Measurements from ENCODE around the gene PAX2. TPM values are rescaled to one million over a fixed set of nuclear protein-coding genes. Genes with fewer than 3 reads are reported as not detected.

Gene PAX2
- total RNA-seq, 1 donor from 2014 or later = not detected

DNA sequence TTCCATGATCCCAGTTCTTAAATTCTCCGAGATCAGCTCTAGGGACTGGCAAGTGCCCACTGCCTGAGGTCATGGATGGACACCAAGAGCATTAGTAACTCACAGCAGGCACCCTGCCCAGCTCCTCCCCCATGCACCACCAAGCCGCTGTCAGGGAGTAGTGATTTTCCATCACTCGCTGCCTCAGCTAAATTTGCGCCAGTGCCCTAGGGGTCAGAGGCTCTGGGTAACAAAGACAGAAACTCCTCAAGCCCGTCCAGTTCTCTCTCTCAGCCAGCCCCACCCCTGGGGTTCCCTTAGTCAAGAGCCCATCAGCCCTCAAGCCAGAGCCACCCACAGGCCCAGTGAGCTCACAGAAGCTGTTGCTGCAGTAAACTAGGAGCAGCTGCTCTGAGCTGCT, 30.0 kb downstream of the PAX2 start:
- peaks cover 0 to 6% (median 0%) of the 10 kb centered on the region in 3 donors for H3K9me3 ChIP-seq (ENCODE audit: control insufficient read depth in 3 of 3, low read length in 3 of 3)
- H3K36me3 ChIP-seq (ENCODE audit: control insufficient read depth in 3 of 3, insufficient read depth in 3 of 3, low read length in 3 of 3) = no peaks in the 10 kb centered on the region
- H3K27ac ChIP-seq (ENCODE audit: low read depth, low read length) = no peak overlapping the region
- H3K9ac ChIP-seq (ENCODE audit: low read depth in 1 of 3, low read length in 3 of 3) = no peak overlapping the region
- H3K4me3 ChIP-seq (ENCODE audit: low read length in 3 of 3) = no peak overlapping the region
- H3K4me1 ChIP-seq (ENCODE audit: control insufficient read depth in 3 of 3, insufficient read depth in 3 of 3, low read length in 3 of 3) = no peaks in the 10 kb centered on the region
- peaks cover 24 to 30% (median 29%) of the 10 kb centered on the region in 3 donors for H3K27me3 ChIP-seq (ENCODE audit: control insufficient read depth in 3 of 3, insufficient read depth in 3 of 3, low read length in 3 of 3)

DNA sequence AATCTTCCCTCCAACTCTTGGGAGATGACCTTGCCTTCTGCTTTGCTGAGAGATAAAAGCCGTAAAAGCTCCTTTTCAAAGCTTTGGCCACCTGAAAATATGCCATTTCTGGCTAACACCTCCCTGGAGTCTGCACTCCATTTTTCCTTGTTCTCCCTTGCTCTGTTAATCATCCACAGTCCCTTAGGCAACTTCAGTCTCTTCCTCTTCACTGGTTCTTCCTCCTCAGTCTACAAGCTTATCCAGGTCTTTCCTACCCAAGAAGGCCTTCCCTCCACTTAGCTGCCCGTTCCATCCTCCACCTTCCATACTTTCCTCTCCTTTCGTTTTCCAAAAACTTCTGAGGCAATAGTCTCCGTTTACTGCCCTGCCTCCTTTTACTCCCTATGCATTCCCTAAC, 30.5 kb downstream of the PAX2 start:
- peaks cover 0 to 6% (median 0%) of the 10 kb centered on the region in 3 donors for H3K9me3 ChIP-seq (ENCODE audit: control insufficient read depth in 3 of 3, low read length in 3 of 3)
- no peak overlapping the region for H3K27ac ChIP-seq (ENCODE audit: low read depth, low read length)
- no peaks in the 10 kb centered on the region for H3K4me1 ChIP-seq (ENCODE audit: control insufficient read depth in 3 of 3, insufficient read depth in 3 of 3, low read length in 3 of 3)
- no peaks in the 10 kb centered on the region for H3K36me3 ChIP-seq (ENCODE audit: control insufficient read depth in 3 of 3, insufficient read depth in 3 of 3, low read length in 3 of 3)
- H3K9ac ChIP-seq (ENCODE audit: low read depth in 1 of 3, low read length in 3 of 3) = no peak overlapping the region
- H3K27me3 ChIP-seq (ENCODE audit: control insufficient read depth in 3 of 3, insufficient read depth in 3 of 3, low read length in 3 of 3) = peaks cover 24 to 32% (median 32%) of the 10 kb centered on the region in 3 donors
- H3K4me3 ChIP-seq (ENCODE audit: low read length in 3 of 3) = no peak overlapping the region

DNA sequence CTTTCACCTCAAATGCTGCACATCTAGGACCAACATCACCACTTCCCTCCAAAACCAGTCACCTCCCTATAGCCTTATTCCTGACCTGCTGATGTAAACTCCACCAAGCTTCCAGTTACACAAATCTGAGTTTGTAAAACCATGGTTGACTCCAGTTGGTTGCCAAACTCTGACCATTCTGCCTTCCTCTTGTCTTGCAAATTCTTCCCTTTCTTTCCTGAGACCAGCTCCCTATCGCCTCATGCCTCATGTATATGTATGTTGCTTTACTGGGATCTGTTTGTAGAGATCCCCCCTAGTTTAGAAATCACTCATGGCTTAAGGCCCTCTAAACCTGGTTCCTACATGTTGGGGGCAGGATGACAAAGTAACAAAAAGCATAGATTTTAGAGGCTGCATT, 31.3 kb downstream of the PAX2 start:
- Histone ChIP-seq H3K9me3 (ENCODE audit: control insufficient read depth in 3 of 3, low read length in 3 of 3) (peaks cover 0 to 6% (median 0%) of the 10 kb centered on the region in 3 donors), H3K4me1 (ENCODE audit: control insufficient read depth in 3 of 3, insufficient read depth in 3 of 3, low read length in 3 of 3) (no peaks in the 10 kb centered on the region), H3K27me3 (ENCODE audit: control insufficient read depth in 3 of 3, insufficient read depth in 3 of 3, low read length in 3 of 3) (peaks cover 28 to 38% (median 37%) of the 10 kb centered on the region in 3 donors), H3K27ac (ENCODE audit: low read depth, low read length) (no peak overlapping the region), H3K4me3 (ENCODE audit: low read length in 3 of 3) (no peak overlapping the region), H3K36me3 (ENCODE audit: control insufficient read depth in 3 of 3, insufficient read depth in 3 of 3, low read length in 3 of 3) (no peaks in the 10 kb centered on the region), H3K9ac (ENCODE audit: low read depth in 1 of 3, low read length in 3 of 3) (no peak overlapping the region)

DNA sequence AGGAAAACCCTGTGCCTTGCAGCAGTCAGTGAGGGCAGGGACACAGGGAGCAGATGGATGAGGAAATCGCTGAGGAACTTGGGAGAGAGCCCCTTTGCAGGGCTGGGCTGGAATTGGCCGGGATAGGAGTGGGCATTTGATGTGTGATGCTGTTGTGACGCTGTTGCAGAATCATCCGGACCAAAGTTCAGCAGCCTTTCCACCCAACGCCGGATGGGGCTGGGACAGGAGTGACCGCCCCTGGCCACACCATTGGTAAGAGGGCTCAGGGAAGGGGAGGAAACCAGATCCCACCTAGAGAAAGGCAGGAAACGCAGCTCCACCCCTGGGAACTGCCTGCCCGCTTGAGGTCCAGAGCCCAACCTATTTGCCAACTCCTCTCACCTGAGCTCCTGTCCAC, 33.9 kb downstream of the PAX2 start:
- H3K36me3 ChIP-seq (ENCODE audit: control insufficient read depth in 3 of 3, insufficient read depth in 3 of 3, low read length in 3 of 3) = no peaks in the 10 kb centered on the region
- H3K9me3 ChIP-seq (ENCODE audit: control insufficient read depth in 3 of 3, low read length in 3 of 3) = peaks cover 0 to 6% (median 0%) of the 10 kb centered on the region in 3 donors
- no peak overlapping the region for H3K9ac ChIP-seq (ENCODE audit: low read depth in 1 of 3, low read length in 3 of 3)
- no peak overlapping the region for H3K4me3 ChIP-seq (ENCODE audit: low read length in 3 of 3)
- H3K4me1 ChIP-seq (ENCODE audit: control insufficient read depth in 3 of 3, insufficient read depth in 3 of 3, low read length in 3 of 3) = no peaks in the 10 kb centered on the region
- peaks cover 28 to 36% (median 35%) of the 10 kb centered on the region in 3 donors for H3K27me3 ChIP-seq (ENCODE audit: control insufficient read depth in 3 of 3, insufficient read depth in 3 of 3, low read length in 3 of 3)
- no peak overlapping the region for H3K27ac ChIP-seq (ENCODE audit: low read depth, low read length)

DNA sequence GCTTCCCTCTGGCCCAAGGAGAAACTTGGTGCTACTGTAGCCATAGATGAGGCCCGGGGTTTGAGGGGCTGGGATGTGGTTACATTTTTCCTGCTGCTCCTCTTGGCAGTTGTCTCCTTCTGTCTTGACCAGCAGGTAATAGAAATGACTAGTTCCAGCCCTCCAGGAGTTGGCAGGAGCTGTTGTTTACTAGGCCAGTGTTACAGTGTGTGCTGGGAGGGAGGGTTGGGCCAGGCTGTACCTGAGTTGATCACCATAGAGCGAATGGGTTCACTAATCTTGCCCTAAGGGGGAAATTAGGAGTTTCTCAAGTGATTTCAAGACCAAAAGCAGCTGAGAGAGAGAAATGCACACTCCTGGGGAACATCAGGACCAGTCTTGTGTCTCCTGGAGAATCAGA, 34.9 kb downstream of the PAX2 start:
- H3K9ac ChIP-seq (ENCODE audit: low read depth in 1 of 3, low read length in 3 of 3) = no peak overlapping the region
- no peak overlapping the region for H3K27ac ChIP-seq (ENCODE audit: low read depth, low read length)
- peaks cover 28 to 36% (median 35%) of the 10 kb centered on the region in 3 donors for H3K27me3 ChIP-seq (ENCODE audit: control insufficient read depth in 3 of 3, insufficient read depth in 3 of 3, low read length in 3 of 3)
- no peaks in the 10 kb centered on the region for H3K4me1 ChIP-seq (ENCODE audit: control insufficient read depth in 3 of 3, insufficient read depth in 3 of 3, low read length in 3 of 3)
- H3K36me3 ChIP-seq (ENCODE audit: control insufficient read depth in 3 of 3, insufficient read depth in 3 of 3, low read length in 3 of 3) = no peaks in the 10 kb centered on the region
- peaks cover 0 to 6% (median 0%) of the 10 kb centered on the region in 3 donors for H3K9me3 ChIP-seq (ENCODE audit: control insufficient read depth in 3 of 3, low read length in 3 of 3)
- no peak overlapping the region for H3K4me3 ChIP-seq (ENCODE audit: low read length in 3 of 3)

DNA sequence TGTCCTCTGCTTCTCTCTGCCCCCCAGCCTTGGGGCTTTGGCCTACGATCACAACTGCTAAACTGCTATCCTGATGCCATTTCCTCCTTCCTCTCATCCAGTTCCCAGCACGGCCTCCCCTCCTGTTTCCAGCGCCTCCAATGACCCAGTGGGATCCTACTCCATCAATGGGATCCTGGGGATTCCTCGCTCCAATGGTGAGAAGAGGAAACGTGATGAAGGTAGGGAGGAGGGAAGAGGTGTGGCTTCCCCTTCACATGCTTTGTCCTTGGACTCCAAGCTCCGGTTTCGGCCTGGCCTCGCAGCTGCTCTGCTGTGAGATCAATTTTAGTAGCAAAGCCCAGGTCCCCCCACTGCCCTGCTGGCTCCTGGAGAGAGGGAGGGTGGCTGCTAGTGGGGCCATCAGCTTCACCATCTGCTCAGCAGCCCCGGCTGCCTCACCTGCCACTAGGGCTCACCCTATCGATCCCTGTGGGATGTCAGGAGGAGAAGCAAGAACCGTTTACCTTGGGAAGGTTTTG, 35.8 kb downstream of the PAX2 start:
- Histone ChIP-seq H3K9ac (ENCODE audit: low read depth in 1 of 3, low read length in 3 of 3) (no peak overlapping the region), H3K27me3 (ENCODE audit: control insufficient read depth in 3 of 3, insufficient read depth in 3 of 3, low read length in 3 of 3) (peaks cover 28 to 41% (median 36%) of the 10 kb centered on the region in 3 donors), H3K36me3 (ENCODE audit: control insufficient read depth in 3 of 3, insufficient read depth in 3 of 3, low read length in 3 of 3) (no peaks in the 10 kb centered on the region), H3K4me3 (ENCODE audit: low read length in 3 of 3) (no peak overlapping the region), H3K27ac (ENCODE audit: low read depth, low read length) (no peak overlapping the region), H3K4me1 (ENCODE audit: control insufficient read depth in 3 of 3, insufficient read depth in 3 of 3, low read length in 3 of 3) (no peaks in the 10 kb centered on the region), H3K9me3 (ENCODE audit: control insufficient read depth in 3 of 3, low read length in 3 of 3) (peaks cover 0 to 6% (median 0%) of the 10 kb centered on the region in 3 donors)

DNA sequence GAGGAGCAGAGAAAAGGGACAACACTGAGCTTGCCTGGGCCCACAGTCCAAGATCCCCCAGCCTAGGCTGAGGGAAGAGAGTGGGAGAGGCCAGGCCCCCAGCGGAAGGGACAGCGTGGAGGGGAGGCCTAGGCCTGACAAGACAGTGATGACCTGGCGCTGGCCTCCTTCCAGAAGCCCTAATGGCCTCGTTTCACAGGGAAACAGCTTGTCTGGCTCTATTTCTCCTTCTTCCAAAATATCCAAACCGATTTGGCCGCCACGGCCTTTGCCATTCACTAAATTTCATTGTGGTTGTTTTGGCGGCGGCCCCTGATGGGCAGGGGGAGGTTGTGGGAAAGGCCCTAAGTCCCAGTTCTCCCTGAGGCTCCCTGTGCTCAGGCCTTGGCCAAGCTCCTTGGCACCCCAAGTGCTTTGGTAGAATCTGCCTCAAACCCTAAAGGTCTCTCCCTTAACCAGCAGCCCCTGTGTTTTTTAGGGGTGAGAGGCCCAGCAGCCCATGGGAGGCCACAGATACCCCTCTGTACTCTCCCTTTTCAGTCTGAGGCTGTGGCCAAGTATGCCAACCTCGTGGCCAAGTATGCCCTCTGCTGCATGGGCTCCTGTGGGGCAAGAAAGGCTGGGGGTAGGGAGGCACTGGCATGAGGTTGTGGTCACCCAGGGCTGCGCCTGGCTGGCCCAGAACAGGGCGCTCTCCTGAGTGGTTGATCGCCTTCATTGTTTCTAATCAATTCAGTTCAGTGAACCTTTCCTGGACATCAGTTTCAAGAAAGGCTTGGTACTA, 37.3 kb downstream of the PAX2 start:
- H3K9me3 ChIP-seq (ENCODE audit: control insufficient read depth in 3 of 3, low read length in 3 of 3) = peaks cover 0 to 6% (median 0%) of the 10 kb centered on the region in 3 donors
- H3K4me1 ChIP-seq (ENCODE audit: control insufficient read depth in 3 of 3, insufficient read depth in 3 of 3, low read length in 3 of 3) = no peaks in the 10 kb centered on the region
- H3K9ac ChIP-seq (ENCODE audit: low read depth in 1 of 3, low read length in 3 of 3) = no peak overlapping the region
- no peaks in the 10 kb centered on the region for H3K36me3 ChIP-seq (ENCODE audit: control insufficient read depth in 3 of 3, insufficient read depth in 3 of 3, low read length in 3 of 3)
- peaks cover 32 to 52% (median 35%) of the 10 kb centered on the region in 3 donors for H3K27me3 ChIP-seq (ENCODE audit: control insufficient read depth in 3 of 3, insufficient read depth in 3 of 3, low read length in 3 of 3)
- no peak overlapping the region for H3K27ac ChIP-seq (ENCODE audit: low read depth, low read length)
- H3K4me3 ChIP-seq (ENCODE audit: low read length in 3 of 3) = no peak overlapping the region

DNA sequence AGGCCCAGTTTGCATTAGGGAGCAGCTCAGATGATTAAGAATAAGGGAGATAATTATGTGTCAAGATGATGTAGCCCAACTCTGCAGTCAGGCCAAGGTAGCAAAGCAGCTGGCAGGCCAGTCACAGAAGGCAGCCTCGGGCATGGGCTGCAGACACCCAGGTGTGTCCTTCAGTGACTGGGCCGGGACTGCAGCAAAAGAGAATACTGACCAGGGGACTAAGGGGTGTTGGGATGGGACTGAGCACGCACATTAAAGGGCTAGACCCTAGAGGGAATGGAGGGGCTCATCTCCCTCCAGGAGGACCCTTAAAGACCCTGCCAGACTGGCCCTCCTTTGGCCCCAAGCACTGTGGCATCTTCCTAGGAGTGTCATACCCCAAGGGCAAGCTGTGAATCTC, 38.7 kb downstream of the PAX2 start:
- H3K9me3 ChIP-seq (ENCODE audit: control insufficient read depth in 3 of 3, low read length in 3 of 3) = peaks cover 0 to 6% (median 0%) of the 10 kb centered on the region in 3 donors
- H3K27me3 ChIP-seq (ENCODE audit: control insufficient read depth in 3 of 3, insufficient read depth in 3 of 3, low read length in 3 of 3) = peaks cover 26 to 51% (median 34%) of the 10 kb centered on the region in 3 donors
- no peaks in the 10 kb centered on the region for H3K36me3 ChIP-seq (ENCODE audit: control insufficient read depth in 3 of 3, insufficient read depth in 3 of 3, low read length in 3 of 3)
- H3K4me3 ChIP-seq (ENCODE audit: low read length in 3 of 3) = no peak overlapping the region
- H3K9ac ChIP-seq (ENCODE audit: low read depth in 1 of 3, low read length in 3 of 3) = no peak overlapping the region
- no peak overlapping the region for H3K27ac ChIP-seq (ENCODE audit: low read depth, low read length)
- H3K4me1 ChIP-seq (ENCODE audit: control insufficient read depth in 3 of 3, insufficient read depth in 3 of 3, low read length in 3 of 3) = no peaks in the 10 kb centered on the region

DNA sequence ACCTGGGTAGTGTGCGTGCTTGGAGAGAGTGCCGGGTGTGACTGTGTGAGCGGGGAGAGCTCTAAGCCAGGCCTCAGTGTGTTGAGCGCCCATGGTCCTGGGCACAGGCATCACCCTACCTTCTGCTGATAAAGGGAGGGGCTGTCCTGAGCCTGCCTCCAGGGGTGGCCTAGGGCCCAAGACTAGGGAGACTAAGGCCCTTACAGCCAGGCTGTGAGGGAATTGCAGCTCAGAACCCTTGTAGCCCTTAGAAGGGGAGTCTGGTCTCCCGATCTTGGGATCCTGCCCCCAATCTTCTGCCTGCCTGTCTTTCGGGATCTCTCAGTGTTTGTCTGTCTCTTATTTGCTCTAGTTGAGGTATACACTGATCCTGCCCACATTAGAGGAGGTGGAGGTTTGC, 41.2 kb downstream of the PAX2 start:
- Histone ChIP-seq H3K27me3 (ENCODE audit: control insufficient read depth in 3 of 3, insufficient read depth in 3 of 3, low read length in 3 of 3) (peaks cover 18 to 43% (median 23%) of the 10 kb centered on the region in 3 donors), H3K36me3 (ENCODE audit: control insufficient read depth in 3 of 3, insufficient read depth in 3 of 3, low read length in 3 of 3) (no peaks in the 10 kb centered on the region)

More for the DNA sequence above, 41.2 kb downstream of the PAX2 start:
- Histone ChIP-seq H3K4me1 (ENCODE audit: control insufficient read depth in 3 of 3, insufficient read depth in 3 of 3, low read length in 3 of 3) (no peaks in the 10 kb centered on the region), H3K9ac (ENCODE audit: low read depth in 1 of 3, low read length in 3 of 3) (no peak overlapping the region), H3K4me3 (ENCODE audit: low read length in 3 of 3) (no peak overlapping the region), H3K9me3 (ENCODE audit: control insufficient read depth in 3 of 3, low read length in 3 of 3) (no peaks in the 10 kb centered on the region), H3K27ac (ENCODE audit: low read depth, low read length) (no peak overlapping the region)
